Caco-2 (cell line): ENCODE data around the gene SPATA22. TPM values are rescaled to one million over a fixed set of nuclear protein-coding genes. Genes with fewer than 3 reads are reported as not detected.
"Not testable (repeated sequence)": the region's sequence is repeated elsewhere in the genome, so short reads cannot be mapped to it uniquely, and the experiment has no call there.

ENCODE experiments used
- Bru-seq: library from RNA; stranded (reverse); fragments of 400-500 nt; gene quantifications from one replicate; lab custom pipeline; 2021; lab: Mats Ljungman, UMichigan
- BruChase-seq, 2 experiments: library from RNA; stranded (reverse); fragments of 400-500 nt; gene quantifications; one replicate each; lab custom pipeline; 2021; lab: Mats Ljungman, UMichigan
- BruUV-seq: library from RNA; stranded (reverse); fragments of 400-500 nt; replicated peaks from 2 replicates; lab custom pipeline; 2021; lab: Mats Ljungman, UMichigan
- CTCF ChIA-PET: fragments of 300-600 bp; sonication (Branson Sonifier 250); formaldehyde crosslinking; loops from one replicate; lab custom pipeline; 2022; ENCODE audit warnings: antibody characterized with exemption; lab: Charles Lee
- POLR2A ChIA-PET: fragments of 300-600 bp; sonication (Branson Sonifier 250); formaldehyde crosslinking; loops from one replicate; lab custom pipeline; 2022; ENCODE audit warnings: antibody characterized with exemption; lab: Charles Lee
- DNase-seq, 2 experiments: peaks; one replicate each; pipeline versions ENCODE4 v3.0.0 to v3.0.0-alpha.2; 2020 to 2022
- H3K27me3 ChIP-seq: replicated peaks from 2 replicates; pipeline ENCODE4 v1.6.0; 2011; ENCODE audit warnings: low read length; ENCODE audit not compliant: control insufficient read depth, insufficient read depth
- H3K36me3 ChIP-seq: 2 replicates; pipeline ENCODE4 v1.5.1; 2011; ENCODE audit warnings: low read length; ENCODE audit not compliant: control insufficient read depth, insufficient read depth
- H3K4me1 ChIP-seq: fragments of 250-450 bp; sonication (Bioruptor Pico); 2 replicates; pipeline ENCODE4 v1.5.1; 2020; ENCODE audit warnings: mild to moderate bottlenecking
- H3K4me3 ChIP-seq: 2 replicates; pipeline ENCODE4 v1.5.1; 2011; ENCODE audit warnings: low read depth, mild to moderate bottlenecking, control low read depth, low read length
- H3K9me3 ChIP-seq: fragments of 250-450 bp; sonication (Bioruptor Pico); 2 replicates; pipeline ENCODE4 v1.5.1; 2020; ENCODE audit warnings: mild to moderate bottlenecking, moderate library complexity
- H3K27ac Mint-ChIP-seq: one replicate; pipeline ENCODE4 v1.8.0; 2022; ENCODE audit warnings: mixed read lengths; ENCODE audit not compliant: unreplicated experiment
- H3K27me3 Mint-ChIP-seq: one replicate; pipeline ENCODE4 v1.8.0; 2022; ENCODE audit warnings: mixed read lengths; ENCODE audit not compliant: insufficient read depth, unreplicated experiment
- H3K36me3 Mint-ChIP-seq: one replicate; pipeline ENCODE4 v1.8.0; 2022; ENCODE audit warnings: mild to moderate bottlenecking, mixed read lengths; ENCODE audit not compliant: insufficient read depth, unreplicated experiment
- H3K4me1 Mint-ChIP-seq: one replicate; pipeline ENCODE4 v1.8.0; 2022; ENCODE audit warnings: low read depth, mixed read lengths; ENCODE audit not compliant: unreplicated experiment
- H3K4me3 Mint-ChIP-seq: one replicate; pipeline ENCODE4 v1.8.0; 2022; ENCODE audit warnings: mild to moderate bottlenecking, moderate library complexity, mixed read lengths; ENCODE audit not compliant: unreplicated experiment
- H3K9me3 Mint-ChIP-seq: one replicate; pipeline ENCODE4 v1.8.0; 2022; ENCODE audit warnings: mixed read lengths; ENCODE audit not compliant: unreplicated experiment
- CTCF ChIP-seq, 2 experiments: fragments of 200-600 bp in 1 of 2; IDR thresholded peaks; 1 replicate in 1 of 2; 2 replicates in 1 of 2; pipeline versions ENCODE4 v1.5.1 to v1.8.0; 2011 to 2022; ENCODE audit warnings: antibody characterized with exemption in 1 of 2, control low read depth in 1 of 2, inconsistent platforms in 1 of 2, low read depth in 1 of 2, low read length in 1 of 2, mild to moderate bottlenecking in 1 of 2, moderate library complexity in 1 of 2; ENCODE audit not compliant: insufficient read depth in 1 of 2, severe bottlenecking in 1 of 2, unreplicated experiment in 1 of 2
- intact Hi-C: fragments of 100-400 bp; cut with micrococcal nuclease; formaldehyde crosslinking; loops from one replicate; pipeline ENCODE4 v1.10.0; 2022; ENCODE audit not compliant: unreplicated experiment
- long read RNA-seq: library from polyadenylated mRNA; stranded (forward); transcript quantifications from one replicate; pipeline ENCODE4 v2.0.0, GENCODE V29; 2022
- total RNA-seq: library from RNA; stranded (reverse); gene quantifications from 2 replicates; pipeline ENCODE4 v1.2.3, GENCODE V29; 2022

Gene SPATA22
- not detected in 2 replicates for total RNA-seq
- Bru-seq, nascent RNA, result percentile 14 among the genes with signal in this experiment
- percentile 10 among the genes with signal in this experiment for BruChase-seq, experiment 1, labeled RNA remaining after a 2-hour chase
- BruChase-seq, experiment 2, labeled RNA remaining after a 6-hour chase, result percentile 11 among the genes with signal in this experiment
- long read RNA-seq, result 0 reads

DNA sequence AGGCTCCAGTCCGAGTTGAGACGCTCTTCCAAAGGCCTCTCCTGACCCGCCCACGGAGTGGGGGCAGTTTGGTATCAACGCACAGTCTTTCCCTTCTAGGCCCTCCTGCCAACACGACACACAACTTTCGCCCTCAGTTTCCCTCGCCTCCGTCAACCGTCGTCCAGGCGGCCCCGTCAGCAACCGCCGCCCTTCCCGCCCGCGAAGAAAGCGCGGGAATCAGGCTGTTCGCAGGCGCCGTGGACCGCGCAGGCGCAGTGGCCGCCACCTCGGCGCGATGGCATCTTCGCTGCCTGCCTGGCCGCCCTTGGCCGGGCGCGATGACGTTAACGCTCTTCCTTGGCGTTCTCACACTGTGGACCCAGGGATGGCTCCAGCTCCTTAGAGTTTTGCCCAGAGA, at the start of gene SPATA22:
Gene SPATA22, minus strand, starts transcription at position 221 of the 400 bp plus-strand sequence. CDS start 2,494 bp downstream, outside the sequence.
- peaks cover 30% of the 10 kb centered on the region for H3K4me1 Mint-ChIP-seq
- H3K9me3 Mint-ChIP-seq, result no peaks in the 10 kb centered on the region
- H3K27ac Mint-ChIP-seq, result no peak within 1 kb of the TSS
- 0 out of 2 replicates have a peak, but pooled peaks cover 3% of the 10 kb centered on the region for H3K9me3 ChIP-seq
- H3K4me3 Mint-ChIP-seq, result no peak within 1 kb of the TSS
- no TSS peak for BruUV-seq
- no peaks in the 10 kb centered on the region for H3K27me3 ChIP-seq
- ChIA-PET CTCF (no interaction called here), POLR2A (no interaction called here)
- no peaks in the 10 kb centered on the region for H3K36me3 ChIP-seq
- H3K4me1 ChIP-seq, result peaks cover 32% of the 10 kb centered on the region
- DNase-seq, result no peak
- intact Hi-C loops, result loop anchor here (10.0 kb wide), 1 partner anchor 63 kb away; no protein-coding TSS in a partner anchor
- no peak within 1 kb of the TSS for H3K4me3 ChIP-seq
- H3K36me3 Mint-ChIP-seq, result no peaks in the 10 kb centered on the region
- no peaks in the 10 kb centered on the region for H3K27me3 Mint-ChIP-seq
- TF ChIP-seq CTCF (IDR thresholded peaks at IDR 0.05; ENCODE audit: insufficient read depth in 1 of 2, low read depth in 1 of 2, low read length in 1 of 2, severe bottlenecking in 1 of 2, unreplicated experiment in 1 of 2), result no peak

GRCh38 chr17:3519472-3519871, 47.9 kb upstream of the SPATA22 start:
- H3K9me3 Mint-ChIP-seq, H3K4me1 ChIP-seq, H3K27me3 Mint-ChIP-seq, POLR2A ChIA-PET, H3K4me3 ChIP-seq, DNase-seq, H3K36me3 ChIP-seq, intact Hi-C loops, H3K9me3 ChIP-seq, H3K4me3 Mint-ChIP-seq, H3K4me1 Mint-ChIP-seq, BruUV-seq, H3K27me3 ChIP-seq, H3K27ac Mint-ChIP-seq: not testable (repeated sequence)
- CTCF ChIA-PET, result interaction anchor here (0.8 kb wide), 1 partner anchor 12 kb away, joined by 3 read pairs; no protein-coding TSS in a partner anchor
- peaks cover 16% of the 10 kb centered on the region for H3K36me3 Mint-ChIP-seq

DNA sequence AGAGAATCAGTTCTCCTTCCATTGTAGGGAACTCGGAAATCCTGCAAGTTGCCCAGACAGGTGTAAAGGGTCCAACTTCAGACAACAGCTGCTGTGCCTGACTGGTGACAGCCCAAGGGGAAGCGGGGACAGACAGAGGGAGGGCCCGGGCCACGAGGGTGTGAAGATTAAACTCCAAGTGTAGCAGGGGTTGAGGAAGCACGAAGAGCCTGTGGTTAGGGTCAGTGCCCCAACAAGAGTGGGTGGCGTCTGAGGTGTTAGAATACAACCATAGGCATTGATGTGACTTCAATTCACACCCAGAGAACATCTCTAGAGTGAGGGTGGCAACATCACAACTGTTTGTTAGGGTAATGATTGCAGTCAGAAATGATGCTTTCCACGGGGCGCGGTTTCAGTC, 43.3 kb upstream of the SPATA22 start:
- no TSS peak for BruUV-seq
- H3K4me3 ChIP-seq, result no peak overlapping the region
- Mint-ChIP-seq H3K36me3 (peaks cover 16% of the 10 kb centered on the region), H3K27me3 (no peaks in the 10 kb centered on the region), H3K9me3 (no peaks in the 10 kb centered on the region), H3K4me3 (no peak overlapping the region), H3K4me1 (no peaks in the 10 kb centered on the region), H3K27ac (no peak overlapping the region)
- TF ChIP-seq CTCF (IDR thresholded peaks at IDR 0.05; ENCODE audit: insufficient read depth in 1 of 2, low read depth in 1 of 2, low read length in 1 of 2, severe bottlenecking in 1 of 2, unreplicated experiment in 1 of 2), result no peak
- no peaks in the 10 kb centered on the region for H3K27me3 ChIP-seq
- intact Hi-C loops, result no loop called here
- no peaks in the 10 kb centered on the region for H3K9me3 ChIP-seq
- CTCF ChIA-PET, result no interaction called here
- H3K4me1 ChIP-seq, result no peaks in the 10 kb centered on the region
- DNase-seq, result no peak
- POLR2A ChIA-PET, result no interaction called here
- peaks cover 3% of the 10 kb centered on the region; the same call in 1 of the 2 replicates for H3K36me3 ChIP-seq

DNA sequence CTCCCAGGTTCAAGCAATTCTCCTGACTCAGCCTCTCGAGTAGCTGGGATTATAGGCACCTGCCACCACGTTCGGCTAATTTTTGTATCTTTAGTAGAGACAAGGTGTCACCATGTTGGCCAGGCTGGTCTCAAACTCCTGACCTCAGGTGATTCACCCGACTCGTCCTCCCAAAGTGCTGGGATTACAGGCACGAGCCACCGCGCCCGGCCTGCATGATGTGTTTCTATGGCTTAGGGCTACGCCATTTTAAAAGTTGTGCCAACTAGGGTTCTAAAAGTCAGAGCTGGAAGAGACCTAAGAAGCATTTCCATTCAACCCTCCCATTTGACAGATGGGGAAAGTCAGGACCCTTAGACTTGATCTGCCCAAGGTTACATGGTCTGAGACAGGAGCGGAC, 42.5 kb upstream of the SPATA22 start:
- H3K36me3 Mint-ChIP-seq, result peaks cover 16% of the 10 kb centered on the region
- H3K9me3 Mint-ChIP-seq, H3K4me3 ChIP-seq, H3K4me1 ChIP-seq, H3K27me3 ChIP-seq, intact Hi-C loops, CTCF ChIA-PET, H3K27me3 Mint-ChIP-seq, H3K4me3 Mint-ChIP-seq, DNase-seq, H3K27ac Mint-ChIP-seq, BruUV-seq, H3K4me1 Mint-ChIP-seq, H3K9me3 ChIP-seq, POLR2A ChIA-PET, H3K36me3 ChIP-seq: not testable (repeated sequence)
